Activated gamma-delta T cell (primary cell): ENCODE measurements around the gene PYROXD2.
"Not testable (repeated sequence)": the region's sequence is repeated elsewhere in the genome, so short reads cannot be mapped to it uniquely, and the experiment has no call there.

Experiments used
- DNase-seq: peaks from one replicate; lab custom pipeline; 2025; lab: John Stamatoyannopoulos, UW

Gene PYROXD2

GRCh38 chr10:98390406-98390805 lies 24.6 kb downstream of the PYROXD2 start:
- no peak for DNase-seq

GRCh38 chr10:98389398-98389797 lies 25.6 kb downstream of the PYROXD2 start:
- no peak for DNase-seq

- DNase-seq: no peak
Observed at GRCh38 chr10:98388101-98388655, 26.8 kb downstream of the PYROXD2 start.

- no peak for DNase-seq
Observed at GRCh38 chr10:98384531-98385133, 30.4 kb downstream of the PYROXD2 start.

GRCh38 chr10:98383869-98384268 lies 31.1 kb downstream of the PYROXD2 start:
- DNase-seq: no peak

GRCh38 chr10:98383134-98383667 lies 31.8 kb downstream of the PYROXD2 start:
- DNase-seq: not testable (repeated sequence)

GRCh38 chr10:98382691-98383101 lies 32.3 kb downstream of the PYROXD2 start:
- no peak for DNase-seq

GRCh38 chr10:98380493-98381339 lies 34.3 kb downstream of the PYROXD2 start:
- no peak for DNase-seq

- no peak for DNase-seq
Observed at GRCh38 chr10:98378722-98379121, 36.3 kb downstream of the PYROXD2 start.

- DNase-seq: no peak
Observed at GRCh38 chr10:98377536-98377935, 37.4 kb downstream of the PYROXD2 start.

- no peak for DNase-seq
Observed at GRCh38 chr10:98377001-98377400, 38.0 kb downstream of the PYROXD2 start.

GRCh38 chr10:98376485-98376884 lies 38.5 kb downstream of the PYROXD2 start:
- no peak for DNase-seq

GRCh38 chr10:98374217-98374985 lies 40.6 kb downstream of the PYROXD2 start:
- no peak for DNase-seq

GRCh38 chr10:98373260-98374040 lies 41.5 kb downstream of the PYROXD2 start:
- DNase-seq: no peak

GRCh38 chr10:98370831-98371820 lies 43.9 kb downstream of the PYROXD2 start:
- no peak for DNase-seq

- DNase-seq: no peak
Observed at GRCh38 chr10:98369801-98370200, 45.2 kb downstream of the PYROXD2 start.

- DNase-seq: no peak
Observed at GRCh38 chr10:98368644-98369043, 46.3 kb downstream of the PYROXD2 start.

- no peak for DNase-seq
Observed at GRCh38 chr10:98367604-98368451, 47.2 kb downstream of the PYROXD2 start.

GRCh38 chr10:98366062-98366530 lies 48.9 kb downstream of the PYROXD2 start:
- no peak for DNase-seq
